Measurements from ENCODE around the gene TENT4A.

TENT4A gene

DNA sequence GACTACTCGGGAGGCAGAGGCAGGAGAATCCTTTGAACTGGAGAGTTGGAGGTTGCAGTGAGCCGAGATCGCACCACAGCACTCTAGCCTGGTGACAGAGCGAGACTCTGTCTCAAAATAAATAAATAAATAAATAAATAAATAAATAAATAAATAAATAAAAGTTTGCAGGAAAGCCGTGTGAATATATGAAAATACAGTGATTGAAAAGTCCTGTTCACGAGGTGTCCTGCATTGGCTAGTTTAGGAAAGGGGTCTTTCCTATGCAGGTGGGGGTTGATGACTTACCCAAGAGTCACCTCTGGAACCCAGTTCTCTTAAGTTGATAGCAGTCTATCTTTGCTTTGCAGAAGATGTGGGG lies 7.3 kb downstream of the TENT4A start:
- Histone ChIP-seq H2BK5ac (ENCODE audit: low read length) (no peak overlapping the region), H3K27ac (replicated peaks; ENCODE audit: low read length) (no peak overlapping the region), H2BK12ac (ENCODE audit: low read length) (no peak overlapping the region), H3K4me2 (ENCODE audit: insufficient read depth, low read length, poor library complexity, severe bottlenecking) (no peak overlapping the region), H2BK120ac (ENCODE audit: low read depth, low read length) (no peak overlapping the region), H3K23ac (ENCODE audit: low read depth, low read length, poor library complexity) (no peak overlapping the region), H3K14ac (ENCODE audit: low read length) (no peak overlapping the region), H4K91ac (ENCODE audit: low read depth, low read length, poor library complexity) (no peak overlapping the region), H3K9ac (ENCODE audit: low read depth, low read length, poor library complexity) (no peak overlapping the region), H4K8ac (ENCODE audit: low read depth, low read length) (no peak overlapping the region), H2BK15ac (ENCODE audit: low read length) (no peak overlapping the region), H2AFZ (ENCODE audit: low read length) (no peak overlapping the region), H3K4ac (ENCODE audit: low read length) (no peak overlapping the region), H3K4me3 (ENCODE audit: low read length in 2 of 2) (no peak overlapping the region), H3K27me3 (ENCODE audit: control insufficient read depth in 3 of 3, insufficient read depth in 3 of 3, low read depth in 1 of 3, low read length in 3 of 3) (no peaks in the 10 kb centered on the region), H3K36me3 (replicated peaks in 1 of 2; ENCODE audit: control insufficient read depth in 2 of 2, insufficient read depth in 2 of 2, low read length in 2 of 2) (peaks cover 9 to 70% of the 10 kb centered on the region in 2 donors), H3K18ac (ENCODE audit: low read length) (no peak overlapping the region), H3K9me3 (replicated peaks in 1 of 2; ENCODE audit: control insufficient read depth in 2 of 2, insufficient read depth in 1 of 2, low read depth in 1 of 2, low read length in 2 of 2) (no peaks in the 10 kb centered on the region), H2AK5ac (ENCODE audit: low read depth, low read length) (no peak overlapping the region), H3K79me1 (ENCODE audit: low read depth, low read length) (peaks cover 17% of the 10 kb centered on the region), H3K4me1 (ENCODE audit: control insufficient read depth in 2 of 2, insufficient read depth in 1 of 2, low read depth in 1 of 2, low read length in 2 of 2) (peaks cover 11 to 12% of the 10 kb centered on the region in 2 donors)
- no peak for DNase-seq (ENCODE audit: low spot score)
- WGBS, 2 donors (ENCODE audit: extremely low coverage in 2 of 2, insufficient read length in 2 of 2, insufficient replicate concordance in 1 of 2) = no CpG with 5 or more reads among the region's 6 CpGs

DNA sequence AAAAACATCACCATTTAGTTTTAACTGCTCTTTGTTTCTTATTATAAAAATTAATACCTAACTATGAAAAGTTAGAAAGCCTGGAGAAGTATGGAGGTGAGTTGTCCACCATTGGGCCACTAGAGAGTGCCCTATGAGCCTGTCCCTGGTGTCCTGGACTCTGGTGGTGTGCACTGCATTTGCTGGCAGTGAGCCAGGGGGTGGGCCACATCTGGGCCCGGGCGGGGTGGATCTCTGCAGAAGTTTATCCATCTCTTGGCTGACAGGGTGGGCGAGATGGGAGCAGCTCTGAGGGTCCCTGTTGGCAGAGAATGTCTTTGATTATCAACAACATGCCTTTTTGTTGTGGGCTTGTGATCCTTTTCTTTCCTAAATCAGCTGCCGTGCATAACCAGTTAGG lies 8.2 kb downstream of the TENT4A start:
- no peak overlapping the region for H2BK120ac ChIP-seq (ENCODE audit: low read depth, low read length)
- no peak overlapping the region for H2AFZ ChIP-seq (ENCODE audit: low read length)
- no peak overlapping the region for H4K91ac ChIP-seq (ENCODE audit: low read depth, low read length, poor library complexity)
- H2BK15ac ChIP-seq (ENCODE audit: low read length) = no peak overlapping the region
- no peak overlapping the region for H3K4me3 ChIP-seq (ENCODE audit: low read length in 2 of 2)
- H3K4me2 ChIP-seq (ENCODE audit: insufficient read depth, low read length, poor library complexity, severe bottlenecking) = no peak overlapping the region
- H3K79me1 ChIP-seq (ENCODE audit: low read depth, low read length) = peaks cover 12% of the 10 kb centered on the region
- H3K27ac ChIP-seq (replicated peaks; ENCODE audit: low read length) = no peak overlapping the region
- H3K23ac ChIP-seq (ENCODE audit: low read depth, low read length, poor library complexity) = no peak overlapping the region
- H3K18ac ChIP-seq (ENCODE audit: low read length) = no peak overlapping the region
- no peak overlapping the region for H4K8ac ChIP-seq (ENCODE audit: low read depth, low read length)
- no peak for DNase-seq (ENCODE audit: low spot score)
- no peak overlapping the region for H3K4ac ChIP-seq (ENCODE audit: low read length)
- no peak overlapping the region for H2AK5ac ChIP-seq (ENCODE audit: low read depth, low read length)
- peaks cover 4% of the 10 kb centered on the region in 2 donors for H3K4me1 ChIP-seq (ENCODE audit: control insufficient read depth in 2 of 2, insufficient read depth in 1 of 2, low read depth in 1 of 2, low read length in 2 of 2)
- H3K36me3 ChIP-seq (replicated peaks in 1 of 2; ENCODE audit: control insufficient read depth in 2 of 2, insufficient read depth in 2 of 2, low read length in 2 of 2) = peaks cover 7 to 69% of the 10 kb centered on the region in 2 donors
- H3K9me3 ChIP-seq (replicated peaks in 1 of 2; ENCODE audit: control insufficient read depth in 2 of 2, insufficient read depth in 1 of 2, low read depth in 1 of 2, low read length in 2 of 2) = no peaks in the 10 kb centered on the region
- no peak overlapping the region for H3K14ac ChIP-seq (ENCODE audit: low read length)
- H2BK5ac ChIP-seq (ENCODE audit: low read length) = no peak overlapping the region
- H3K9ac ChIP-seq (ENCODE audit: low read depth, low read length, poor library complexity) = no peak overlapping the region
- WGBS, 2 donors (ENCODE audit: extremely low coverage in 2 of 2, insufficient read length in 2 of 2, insufficient replicate concordance in 1 of 2) = no CpG with 5 or more reads among the region's 4 CpGs
- H2BK12ac ChIP-seq (ENCODE audit: low read length) = no peak overlapping the region
- H3K27me3 ChIP-seq (ENCODE audit: control insufficient read depth in 3 of 3, insufficient read depth in 3 of 3, low read depth in 1 of 3, low read length in 3 of 3) = no peaks in the 10 kb centered on the region

DNA sequence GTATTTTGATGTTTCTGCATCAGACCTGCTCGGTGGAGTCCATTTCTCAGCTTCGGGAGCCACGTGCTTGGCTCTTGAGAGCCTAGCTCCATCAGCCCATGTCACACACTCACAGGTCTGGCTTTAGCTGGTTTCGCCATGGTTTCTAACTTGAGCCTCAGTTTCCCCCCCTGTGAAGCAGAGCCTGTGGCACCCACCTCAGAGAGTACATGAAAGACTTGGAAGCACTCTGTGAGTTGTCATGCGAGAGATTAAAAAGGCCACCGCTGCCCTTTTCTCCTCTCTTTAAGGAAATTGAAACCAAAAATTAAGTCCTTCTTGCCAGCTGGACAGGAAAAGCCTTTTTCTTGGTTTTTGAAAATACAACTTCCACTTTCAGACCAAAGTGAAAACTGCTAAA lies 8.8 kb downstream of the TENT4A start:
- Histone ChIP-seq H3K27ac (replicated peaks; ENCODE audit: low read length) (no peak overlapping the region), H3K36me3 (replicated peaks in 1 of 2; ENCODE audit: control insufficient read depth in 2 of 2, insufficient read depth in 2 of 2, low read length in 2 of 2) (peaks cover 7 to 65% of the 10 kb centered on the region in 2 donors)

DNA sequence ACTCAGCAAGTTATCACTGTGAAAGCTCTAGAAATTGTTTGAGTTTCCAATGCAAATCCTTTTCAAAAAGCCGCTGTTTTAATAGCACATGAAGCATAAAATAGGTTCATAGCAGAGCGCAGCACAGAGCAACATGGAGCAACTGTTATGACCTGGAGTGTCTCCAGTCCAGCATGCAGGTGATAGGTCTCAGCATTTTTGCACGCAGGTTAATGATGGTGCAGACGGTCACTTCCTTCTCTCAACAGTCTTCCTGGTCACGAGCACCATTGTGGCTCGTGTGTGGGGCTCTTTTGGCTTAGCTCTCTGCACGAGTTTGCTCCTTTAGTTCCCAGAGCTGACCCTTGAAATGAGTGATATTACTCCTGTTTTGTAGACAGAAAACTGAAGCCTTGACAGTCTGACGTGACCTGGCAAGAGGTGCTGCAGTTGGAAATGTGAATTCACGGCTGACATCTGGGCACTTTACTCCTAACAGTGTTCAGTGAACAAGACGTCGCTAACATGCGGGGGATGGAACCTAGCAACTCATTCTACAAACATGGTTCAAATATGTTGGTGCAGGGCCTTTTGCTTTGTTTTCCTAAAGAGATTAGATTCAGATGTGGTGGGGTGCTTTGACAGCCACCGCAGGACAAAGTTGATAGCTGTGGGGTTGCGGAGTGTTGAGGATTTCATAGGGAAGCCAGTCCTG lies 10.0 kb downstream of the TENT4A start:
- Histone ChIP-seq H3K4me1 (ENCODE audit: control insufficient read depth in 2 of 2, insufficient read depth in 1 of 2, low read depth in 1 of 2, low read length in 2 of 2) (peaks cover 11 to 12% of the 10 kb centered on the region in 2 donors), H3K27ac (replicated peaks; ENCODE audit: low read length) (no peak overlapping the region), H3K79me1 (ENCODE audit: low read depth, low read length) (peaks cover 14% of the 10 kb centered on the region), H3K18ac (ENCODE audit: low read length) (no peak overlapping the region), H3K14ac (ENCODE audit: low read length) (no peak overlapping the region), H3K4me3 (ENCODE audit: low read length in 2 of 2) (no peak overlapping the region), H3K27me3 (ENCODE audit: control insufficient read depth in 3 of 3, insufficient read depth in 3 of 3, low read depth in 1 of 3, low read length in 3 of 3) (no peaks in the 10 kb centered on the region), H3K23ac (ENCODE audit: low read depth, low read length, poor library complexity) (no peak overlapping the region), H2BK15ac (ENCODE audit: low read length) (no peak overlapping the region), H2AK5ac (ENCODE audit: low read depth, low read length) (no peak overlapping the region), H3K36me3 (replicated peaks in 1 of 2; ENCODE audit: control insufficient read depth in 2 of 2, insufficient read depth in 2 of 2, low read length in 2 of 2) (peaks cover 4 to 52% of the 10 kb centered on the region in 2 donors), H2BK5ac (ENCODE audit: low read length) (no peak overlapping the region), H2BK120ac (ENCODE audit: low read depth, low read length) (no peak overlapping the region), H3K9me3 (replicated peaks in 1 of 2; ENCODE audit: control insufficient read depth in 2 of 2, insufficient read depth in 1 of 2, low read depth in 1 of 2, low read length in 2 of 2) (no peaks in the 10 kb centered on the region), H3K4ac (ENCODE audit: low read length) (no peak overlapping the region), H2AFZ (ENCODE audit: low read length) (no peak overlapping the region), H4K91ac (ENCODE audit: low read depth, low read length, poor library complexity) (no peak overlapping the region), H3K4me2 (ENCODE audit: insufficient read depth, low read length, poor library complexity, severe bottlenecking) (no peak overlapping the region), H4K8ac (ENCODE audit: low read depth, low read length) (no peak overlapping the region), H3K9ac (ENCODE audit: low read depth, low read length, poor library complexity) (no peak overlapping the region), H2BK12ac (ENCODE audit: low read length) (no peak overlapping the region)
- WGBS, 2 donors (ENCODE audit: extremely low coverage in 2 of 2, insufficient read length in 2 of 2, insufficient replicate concordance in 1 of 2) = no CpG with 5 or more reads among the region's 14 CpGs
- no peak for DNase-seq (ENCODE audit: low spot score)

More for the DNA sequence above, 8.8 kb downstream of the TENT4A start:
- no peak overlapping the region for H3K4ac ChIP-seq (ENCODE audit: low read length)
- H4K91ac ChIP-seq (ENCODE audit: low read depth, low read length, poor library complexity) = no peak overlapping the region
- H2AFZ ChIP-seq (ENCODE audit: low read length) = no peak overlapping the region
- no peak overlapping the region for H3K14ac ChIP-seq (ENCODE audit: low read length)
- no peak overlapping the region for H2AK5ac ChIP-seq (ENCODE audit: low read depth, low read length)
- H2BK15ac ChIP-seq (ENCODE audit: low read length) = no peak overlapping the region
- no peak overlapping the region for H2BK5ac ChIP-seq (ENCODE audit: low read length)
- H3K27me3 ChIP-seq (ENCODE audit: control insufficient read depth in 3 of 3, insufficient read depth in 3 of 3, low read depth in 1 of 3, low read length in 3 of 3) = no peaks in the 10 kb centered on the region
- no peak overlapping the region for H4K8ac ChIP-seq (ENCODE audit: low read depth, low read length)
- H3K18ac ChIP-seq (ENCODE audit: low read length) = no peak overlapping the region
- no peak overlapping the region for H2BK12ac ChIP-seq (ENCODE audit: low read length)
- H3K4me3 ChIP-seq (ENCODE audit: low read length in 2 of 2) = no peak overlapping the region
- no CpG with 5 or more reads among the region's 6 CpGs for WGBS, 2 donors (ENCODE audit: extremely low coverage in 2 of 2, insufficient read length in 2 of 2, insufficient replicate concordance in 1 of 2)
- H2BK120ac ChIP-seq (ENCODE audit: low read depth, low read length) = no peak overlapping the region
- no peak overlapping the region for H3K4me2 ChIP-seq (ENCODE audit: insufficient read depth, low read length, poor library complexity, severe bottlenecking)
- no peaks in the 10 kb centered on the region for H3K9me3 ChIP-seq (replicated peaks in 1 of 2; ENCODE audit: control insufficient read depth in 2 of 2, insufficient read depth in 1 of 2, low read depth in 1 of 2, low read length in 2 of 2)
- peaks cover 2% of the 10 kb centered on the region in 2 donors for H3K4me1 ChIP-seq (ENCODE audit: control insufficient read depth in 2 of 2, insufficient read depth in 1 of 2, low read depth in 1 of 2, low read length in 2 of 2)
- no peak overlapping the region for H3K9ac ChIP-seq (ENCODE audit: low read depth, low read length, poor library complexity)
- no peak overlapping the region for H3K23ac ChIP-seq (ENCODE audit: low read depth, low read length, poor library complexity)
- H3K79me1 ChIP-seq (ENCODE audit: low read depth, low read length) = peaks cover 17% of the 10 kb centered on the region
- no peak for DNase-seq (ENCODE audit: low spot score)
